ENCODE data around the gene ZFP36L2.

DNA sequence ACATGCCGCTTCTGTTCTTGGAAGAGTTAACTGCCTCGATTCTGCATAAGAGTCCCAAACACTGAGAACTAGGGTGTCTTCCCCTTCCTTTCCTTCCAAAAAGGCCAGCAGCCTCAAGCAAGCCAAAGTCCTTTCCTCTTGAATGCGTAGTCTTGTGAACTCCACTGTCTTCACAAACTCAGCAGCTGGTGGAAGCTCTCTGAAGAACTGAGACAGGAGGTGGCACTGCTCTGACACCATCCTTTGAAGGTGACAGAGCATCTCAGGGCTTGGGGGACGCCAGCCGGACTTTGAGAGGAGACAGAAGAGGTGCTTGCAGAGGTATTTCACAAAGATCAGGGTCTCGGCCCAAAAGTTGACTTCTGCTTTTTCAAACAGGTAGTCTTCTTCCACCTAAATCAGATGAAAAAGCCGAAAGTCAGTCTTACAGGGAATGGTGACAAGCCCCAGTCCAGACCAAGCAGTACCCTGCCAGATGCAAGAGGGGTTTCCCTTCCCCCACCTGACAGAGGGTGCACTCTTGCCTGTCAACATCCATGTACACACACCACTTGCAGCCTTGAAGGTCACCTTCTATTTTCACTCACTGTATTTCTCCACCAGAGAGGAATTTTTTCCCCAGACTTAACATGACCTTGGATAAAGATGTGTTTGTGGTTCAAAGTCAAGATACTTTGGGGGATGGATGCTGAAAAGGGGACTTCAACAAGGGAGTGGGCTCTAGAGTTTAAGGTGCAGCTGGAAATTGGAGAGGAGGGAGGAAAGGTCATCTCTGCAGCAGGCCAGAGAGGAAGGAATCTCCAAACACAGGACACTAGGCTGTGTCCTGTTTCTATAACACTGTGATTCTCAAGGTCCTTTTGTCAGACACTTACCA lies 4.8 kb upstream of the ZFP36L2 start:
- no peak for TF ChIP-seq POLR2A (IDR thresholded peaks at IDR 0.05)
- TF ChIP-seq POLR2AphosphoS5 (IDR thresholded peaks at IDR 0.05): no peak
- TF ChIP-seq, protein P1, sequence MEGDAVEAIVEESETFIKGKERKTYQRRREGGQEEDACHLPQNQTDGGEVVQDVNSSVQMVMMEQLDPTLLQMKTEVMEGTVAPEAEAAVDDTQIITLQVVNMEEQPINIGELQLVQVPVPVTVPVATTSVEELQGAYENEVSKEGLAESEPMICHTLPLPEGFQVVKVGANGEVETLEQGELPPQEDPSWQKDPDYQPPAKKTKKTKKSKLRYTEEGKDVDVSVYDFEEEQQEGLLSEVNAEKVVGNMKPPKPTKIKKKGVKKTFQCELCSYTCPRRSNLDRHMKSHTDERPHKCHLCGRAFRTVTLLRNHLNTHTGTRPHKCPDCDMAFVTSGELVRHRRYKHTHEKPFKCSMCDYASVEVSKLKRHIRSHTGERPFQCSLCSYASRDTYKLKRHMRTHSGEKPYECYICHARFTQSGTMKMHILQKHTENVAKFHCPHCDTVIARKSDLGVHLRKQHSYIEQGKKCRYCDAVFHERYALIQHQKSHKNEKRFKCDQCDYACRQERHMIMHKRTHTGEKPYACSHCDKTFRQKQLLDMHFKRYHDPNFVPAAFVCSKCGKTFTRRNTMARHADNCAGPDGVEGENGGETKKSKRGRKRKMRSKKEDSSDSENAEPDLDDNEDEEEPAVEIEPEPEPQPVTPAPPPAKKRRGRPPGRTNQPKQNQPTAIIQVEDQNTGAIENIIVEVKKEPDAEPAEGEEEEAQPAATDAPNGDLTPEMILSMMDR (IDR thresholded peaks at IDR 0.05 in 8 of 11, conservative IDR thresholded peaks at IDR 0.05 in 3 of 11): no peak

All from spleen (tissue), 7 donors.